COR-L47 (cell line): ENCODE results near the gene HERC5.

Experiments
- DNase-seq: peaks from one replicate; lab custom pipeline; 2025; lab: John Stamatoyannopoulos, UW

The HERC5 gene

DNA sequence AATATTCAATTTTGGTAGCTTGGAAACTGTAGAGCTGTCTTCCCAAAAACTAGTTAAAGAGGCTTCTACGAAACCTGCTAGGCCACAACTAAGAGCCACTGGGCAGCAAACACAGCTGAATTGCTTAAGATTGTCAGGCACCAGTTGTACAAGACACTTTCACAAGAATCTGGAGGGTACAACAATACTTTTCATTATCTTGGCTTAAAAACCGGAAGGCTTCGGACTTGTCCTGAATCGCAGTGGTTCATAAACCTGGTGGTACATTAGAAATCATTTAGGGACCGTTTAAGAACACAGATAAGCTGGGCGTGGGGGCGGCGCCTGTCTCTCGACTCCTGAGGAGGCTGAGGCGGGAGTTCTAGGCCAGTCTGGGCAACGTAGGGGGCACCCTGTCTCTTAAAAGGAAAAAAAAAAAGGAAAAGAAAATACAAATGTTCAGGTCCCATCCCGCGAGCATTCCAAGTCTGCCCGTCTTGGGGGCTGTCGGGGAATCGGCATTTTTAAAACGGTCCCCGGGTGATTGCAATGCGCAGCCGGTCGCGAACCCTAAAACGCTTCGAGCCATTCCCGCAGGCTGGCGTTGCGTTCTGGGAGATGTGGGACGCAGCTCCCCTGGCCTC, 65.9 kb downstream of the HERC5 start:
- DNase-seq = peak; percentile 41

DNA sequence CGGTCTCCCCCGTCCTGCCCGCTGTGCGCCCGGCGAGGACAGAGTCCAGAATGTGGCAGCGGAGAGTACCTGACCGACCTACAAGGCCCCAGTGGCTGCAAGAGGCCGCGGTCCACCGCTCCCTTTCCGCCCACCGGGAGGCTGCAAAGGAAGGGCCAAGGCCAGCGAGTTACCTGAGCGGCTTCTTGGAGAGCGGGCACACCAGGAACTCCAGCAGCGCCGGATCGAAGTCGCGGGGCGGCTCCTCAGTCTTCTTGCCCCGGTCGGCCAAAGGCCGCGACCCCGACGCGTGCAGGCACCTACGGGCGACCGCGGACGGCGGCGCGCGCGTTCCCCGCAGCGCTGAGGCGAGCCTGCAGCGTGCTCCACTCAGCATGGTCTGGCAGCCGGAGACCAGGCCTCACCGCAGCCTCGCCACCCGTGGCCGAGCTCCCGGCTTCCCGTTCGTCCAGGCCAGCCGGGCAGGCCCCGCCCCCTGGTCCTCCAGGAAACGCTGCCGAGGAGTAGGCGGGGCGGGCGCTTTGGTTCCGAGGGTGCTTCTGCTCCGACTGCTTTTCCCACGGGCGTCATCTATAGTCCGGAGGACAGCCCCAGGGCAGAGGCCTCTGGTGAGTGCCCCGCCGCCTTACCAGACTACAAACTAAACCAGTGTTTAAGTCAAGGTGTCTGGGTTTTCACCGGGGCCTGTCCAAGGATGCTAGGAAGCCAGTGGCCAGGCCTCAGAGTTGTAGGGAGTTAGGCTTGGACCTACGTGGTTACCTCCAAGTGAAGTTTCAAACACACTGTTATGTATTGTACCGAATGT, 66.6 kb downstream of the HERC5 start, which contains the start of gene PYURF:
PYURF (minus strand) TSS at position 452 of the 805 bp plus-strand sequence; CDS start at position 376, 76 bp downstream.
- DNase-seq = peak; percentile 96

GRCh38 chr4:88524171-88524570, 67.3 kb downstream of the HERC5 start:
- no peak for DNase-seq

GRCh38 chr4:88526221-88526815, 69.4 kb downstream of the HERC5 start:
- DNase-seq = no peak

DNA sequence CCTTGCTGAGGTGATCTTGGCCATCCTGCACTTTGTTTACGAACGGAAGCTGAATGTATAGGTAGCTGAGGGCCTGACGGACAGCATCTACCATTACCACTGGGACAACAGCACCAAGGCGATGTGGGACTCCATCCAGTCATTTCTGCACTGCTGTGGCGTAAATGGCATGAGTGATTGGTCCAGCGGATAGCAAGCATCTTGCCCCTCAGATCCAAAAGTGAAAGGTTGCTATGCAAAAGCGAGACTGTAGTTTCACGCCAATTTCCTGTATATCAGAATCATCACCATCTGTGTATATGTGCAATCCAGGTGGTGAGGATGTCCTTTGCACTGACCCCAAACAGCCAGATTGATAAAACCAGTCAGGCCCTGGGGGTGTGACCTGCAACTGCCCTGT, 70.9 kb downstream of the HERC5 start:
- DNase-seq = no peak

- no peak for DNase-seq
These were observed 71.9 kb downstream of the HERC5 start for GRCh38 chr4:88528861-88529260.

DNA sequence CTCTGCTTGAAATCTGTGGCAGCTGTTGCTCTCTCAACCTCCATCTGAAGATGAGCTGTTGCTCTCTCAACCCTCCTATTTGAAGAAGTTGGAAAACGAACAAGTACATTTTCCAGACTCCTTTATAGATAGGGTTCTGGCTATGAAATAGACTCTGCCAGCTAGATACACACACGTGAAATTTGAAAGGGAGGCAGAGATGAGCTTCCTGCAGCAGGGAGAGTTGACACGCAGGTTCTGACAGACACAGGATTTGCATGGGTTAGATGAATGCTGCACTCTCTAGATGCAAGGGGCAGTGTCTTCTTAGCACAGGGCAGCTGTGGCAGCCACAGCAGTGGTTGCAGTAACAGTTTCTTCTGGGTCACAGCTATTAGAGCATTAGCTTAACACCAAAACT, 74.6 kb downstream of the HERC5 start:
- no peak for DNase-seq

DNA sequence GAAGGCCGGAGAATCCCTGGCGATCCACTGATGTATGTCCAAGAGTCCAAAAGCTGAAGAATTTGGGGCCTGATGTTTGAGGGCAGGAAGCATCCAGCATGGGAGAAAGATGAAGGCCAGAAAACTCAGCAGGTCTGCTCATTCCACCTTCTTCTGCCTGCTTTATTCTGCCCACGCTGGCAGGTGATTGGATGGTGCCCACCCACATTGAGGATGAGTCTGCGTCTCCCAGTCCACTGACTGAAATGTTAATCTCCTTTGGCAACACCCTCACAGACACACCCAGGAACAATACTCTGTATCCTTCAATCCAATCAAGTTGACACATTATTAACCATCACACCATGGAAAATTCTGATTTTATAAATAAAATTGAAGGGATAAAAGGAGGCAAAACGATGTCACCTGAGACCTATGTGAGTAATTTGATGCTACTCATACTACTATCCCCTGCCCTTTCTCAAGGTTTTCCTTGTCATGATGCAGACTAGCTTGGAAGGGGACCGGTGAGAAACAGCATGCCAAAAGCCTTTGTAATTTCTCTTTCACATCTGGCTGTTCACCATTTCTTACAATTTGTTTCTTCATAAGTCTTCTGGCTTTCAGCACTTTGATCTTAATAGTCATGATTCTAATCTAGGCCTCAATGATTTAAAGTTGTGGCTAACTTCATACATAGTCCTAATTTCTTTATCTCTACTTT, 76.3 kb downstream of the HERC5 start:
- DNase-seq = no peak

- DNase-seq = no peak
These were observed 77.2 kb downstream of the HERC5 start for GRCh38 chr4:88533937-88534750.

DNA sequence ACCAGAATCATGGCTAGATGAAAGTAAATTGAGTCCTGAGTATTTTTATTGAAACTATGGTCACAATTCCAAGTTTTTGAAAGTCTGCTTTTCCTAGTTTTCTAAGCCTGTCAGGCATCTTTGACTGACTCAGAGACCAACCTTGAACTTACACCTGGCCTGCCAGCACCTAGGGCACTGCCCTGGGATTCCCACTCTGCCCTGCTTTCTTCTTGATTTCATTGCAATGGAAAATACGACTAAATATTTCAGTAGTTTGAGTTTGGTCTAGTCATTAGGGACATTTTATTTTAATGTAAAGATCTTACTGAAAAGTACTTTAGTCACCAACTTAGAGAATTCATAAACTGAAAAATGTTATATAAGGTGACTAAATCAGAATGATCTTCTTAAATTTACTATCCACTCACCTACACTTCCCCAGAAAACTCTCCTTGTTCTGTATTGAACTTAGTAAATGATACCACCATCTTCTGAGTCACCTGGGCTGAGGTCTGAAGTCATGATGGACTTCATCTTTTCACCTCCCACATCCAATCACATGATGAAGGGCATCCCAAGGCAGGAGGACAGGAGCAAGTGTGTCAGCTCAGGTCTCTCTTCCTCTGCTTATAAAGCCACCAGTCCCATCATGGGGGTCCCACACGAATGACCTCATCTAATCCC, 78.3 kb downstream of the HERC5 start:
- DNase-seq = no peak

- DNase-seq = no peak
These were observed 80.8 kb downstream of the HERC5 start for GRCh38 chr4:88537709-88538108.

- DNase-seq = peak; percentile 13
These were observed 82.6 kb downstream of the HERC5 start for GRCh38 chr4:88539322-88540068.

DNA sequence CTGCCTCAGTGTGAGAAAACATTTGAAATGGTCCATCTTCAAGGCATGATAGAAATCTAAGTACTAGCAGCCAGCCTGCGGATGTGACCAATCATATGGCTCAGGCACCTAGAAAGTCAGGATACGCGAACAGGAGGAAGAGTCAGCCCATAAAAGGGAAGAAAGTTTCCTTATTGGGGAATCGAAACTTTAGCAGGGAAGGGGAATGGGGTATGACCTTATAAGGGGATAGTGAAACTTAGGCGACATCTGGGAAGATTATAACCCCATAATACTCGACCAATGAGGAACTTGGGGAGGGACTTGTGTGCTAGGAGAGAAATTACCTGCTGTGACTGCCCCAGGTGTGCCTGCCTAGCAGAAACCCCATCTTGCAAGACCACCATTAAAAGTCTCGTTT, 92.9 kb downstream of the HERC5 start:
- no peak for DNase-seq
